ENCODE measurements around the gene RILPL1.

DNA sequence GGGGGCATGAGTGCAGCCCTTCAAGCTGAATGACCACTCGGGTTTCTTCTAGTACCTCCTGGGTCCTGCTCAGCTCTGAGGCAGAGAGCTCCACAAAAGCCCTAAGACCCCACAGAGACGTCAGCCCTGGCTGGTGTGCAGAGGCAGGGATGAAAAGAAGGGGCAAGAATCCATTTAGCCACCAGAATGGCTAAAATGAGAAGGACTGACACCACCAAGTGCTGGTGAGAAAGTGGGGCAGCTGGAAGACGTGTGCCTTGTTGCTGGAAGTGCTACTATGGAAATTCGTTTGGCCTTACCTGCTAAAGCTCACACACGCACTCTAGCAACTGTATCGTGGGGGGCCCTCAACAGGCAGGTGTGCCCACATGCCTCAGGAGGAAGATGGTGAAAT is 26.7 kb downstream of the RILPL1 start:
- TF ChIP-seq, protein P1, sequence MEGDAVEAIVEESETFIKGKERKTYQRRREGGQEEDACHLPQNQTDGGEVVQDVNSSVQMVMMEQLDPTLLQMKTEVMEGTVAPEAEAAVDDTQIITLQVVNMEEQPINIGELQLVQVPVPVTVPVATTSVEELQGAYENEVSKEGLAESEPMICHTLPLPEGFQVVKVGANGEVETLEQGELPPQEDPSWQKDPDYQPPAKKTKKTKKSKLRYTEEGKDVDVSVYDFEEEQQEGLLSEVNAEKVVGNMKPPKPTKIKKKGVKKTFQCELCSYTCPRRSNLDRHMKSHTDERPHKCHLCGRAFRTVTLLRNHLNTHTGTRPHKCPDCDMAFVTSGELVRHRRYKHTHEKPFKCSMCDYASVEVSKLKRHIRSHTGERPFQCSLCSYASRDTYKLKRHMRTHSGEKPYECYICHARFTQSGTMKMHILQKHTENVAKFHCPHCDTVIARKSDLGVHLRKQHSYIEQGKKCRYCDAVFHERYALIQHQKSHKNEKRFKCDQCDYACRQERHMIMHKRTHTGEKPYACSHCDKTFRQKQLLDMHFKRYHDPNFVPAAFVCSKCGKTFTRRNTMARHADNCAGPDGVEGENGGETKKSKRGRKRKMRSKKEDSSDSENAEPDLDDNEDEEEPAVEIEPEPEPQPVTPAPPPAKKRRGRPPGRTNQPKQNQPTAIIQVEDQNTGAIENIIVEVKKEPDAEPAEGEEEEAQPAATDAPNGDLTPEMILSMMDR (IDR thresholded peaks at IDR 0.05), result no peak
- TF ChIP-seq POLR2AphosphoS5 (IDR thresholded peaks at IDR 0.05), result no peak
- no peak for TF ChIP-seq EP300 (IDR thresholded peaks at IDR 0.05)
- TF ChIP-seq POLR2A (IDR thresholded peaks at IDR 0.05), result no peak

All from gastroesophageal sphincter (tissue), 3 donors.